Type B pancreatic cell (in vitro differentiated cells): ENCODE measurements around the gene CWC27. TPM values are rescaled to one million over a fixed set of nuclear protein-coding genes. Genes with fewer than 3 reads are reported as not detected.

Experiments used
- DNase-seq: peaks from one replicate; pipeline ENCODE4 v3.0.0; 2021; ENCODE audit warnings: mixed read lengths; ENCODE audit not compliant: unreplicated experiment; ENCODE audit errors: extremely low spot score
- H3K27ac Mint-ChIP-seq: 2 replicates; pipeline ENCODE4 v1.8.0; 2021; ENCODE audit warnings: mild to moderate bottlenecking, mixed read lengths
- H3K27me3 Mint-ChIP-seq: 2 replicates; pipeline ENCODE4 v1.8.0; 2021; ENCODE audit warnings: mixed read lengths
- H3K36me3 Mint-ChIP-seq: 2 replicates; pipeline ENCODE4 v1.8.0; 2021; ENCODE audit warnings: mixed read lengths
- H3K4me1 Mint-ChIP-seq: one replicate; pipeline ENCODE4 v1.8.0; 2021; ENCODE audit warnings: mixed read lengths; ENCODE audit not compliant: unreplicated experiment
- H3K4me3 Mint-ChIP-seq: 2 replicates; pipeline ENCODE4 v1.8.0; 2021; ENCODE audit warnings: mild to moderate bottlenecking, mixed read lengths
- H3K9me3 Mint-ChIP-seq: 2 replicates; pipeline ENCODE4 v1.8.0; 2021; ENCODE audit warnings: mixed read lengths
- CTCF ChIP-seq: fragments of 200-600 bp; sonication (generic); conservative IDR thresholded peaks from 2 replicates; pipeline ENCODE4 v1.5.0; 2021; ENCODE audit warnings: antibody characterized with exemption, mild to moderate bottlenecking
- total RNA-seq: library from RNA; stranded (reverse); gene quantifications from 2 replicates; pipeline ENCODE4 v1.2.1, GENCODE V29; 2021; ENCODE audit warnings: low replicate concordance

The CWC27 gene
- total RNA-seq, 1 donor from 2014 or later = 32.0 TPM

GRCh38 chr5:64839936-64840335 lies 71.2 kb downstream of the CWC27 start:
- Mint-ChIP-seq H3K27ac (no peak overlapping the region), H3K4me1 (no peaks in the 10 kb centered on the region)

GRCh38 chr5:64840958-64841357 lies 72.2 kb downstream of the CWC27 start:
- Mint-ChIP-seq H3K9me3 (peaks cover 5% of the 10 kb centered on the region), H3K27ac (no peak overlapping the region), H3K4me3 (no peak overlapping the region), H3K4me1 (no peaks in the 10 kb centered on the region), H3K27me3 (no peaks in the 10 kb centered on the region), H3K36me3 (peaks cover 42% of the 10 kb centered on the region)
- DNase-seq = no peak
- TF ChIP-seq CTCF = no peak

More at GRCh38 chr5:64839936-64840335, 71.2 kb downstream of the CWC27 start:
- DNase-seq = no peak
- Mint-ChIP-seq H3K9me3 (no peaks in the 10 kb centered on the region), H3K36me3 (peaks cover 31% of the 10 kb centered on the region), H3K4me3 (no peak overlapping the region), H3K27me3 (no peaks in the 10 kb centered on the region)
- no peak for TF ChIP-seq CTCF

- Mint-ChIP-seq H3K36me3 (peaks cover 26% of the 10 kb centered on the region), H3K9me3 (peaks cover 4% of the 10 kb centered on the region), H3K4me3 (no peak overlapping the region), H3K27ac (no peak overlapping the region), H3K27me3 (no peaks in the 10 kb centered on the region), H3K4me1 (no peaks in the 10 kb centered on the region)
- no peak for TF ChIP-seq CTCF
- no peak for DNase-seq
These were observed 85.0 kb downstream of the CWC27 start for GRCh38 chr5:64853777-64854176.

- no peak overlapping the region for H3K4me3 Mint-ChIP-seq
- TF ChIP-seq CTCF = no peak
- H3K36me3 Mint-ChIP-seq = peaks cover 20% of the 10 kb centered on the region
- H3K27ac Mint-ChIP-seq = no peak overlapping the region
- no peak for DNase-seq
- no peaks in the 10 kb centered on the region for H3K4me1 Mint-ChIP-seq
- H3K9me3 Mint-ChIP-seq = peaks cover 4% of the 10 kb centered on the region
- H3K27me3 Mint-ChIP-seq = no peaks in the 10 kb centered on the region
These were observed 86.1 kb downstream of the CWC27 start for GRCh38 chr5:64854855-64855254.

- no peak overlapping the region for H3K27ac Mint-ChIP-seq
- TF ChIP-seq CTCF = no peak
- H3K4me3 Mint-ChIP-seq = no peak overlapping the region
- peaks cover 6% of the 10 kb centered on the region for H3K36me3 Mint-ChIP-seq
- no peaks in the 10 kb centered on the region for H3K9me3 Mint-ChIP-seq
- no peak for DNase-seq
- no peaks in the 10 kb centered on the region for H3K4me1 Mint-ChIP-seq
- no peaks in the 10 kb centered on the region for H3K27me3 Mint-ChIP-seq
These were observed 91.2 kb downstream of the CWC27 start for GRCh38 chr5:64859881-64860280.

- H3K36me3 Mint-ChIP-seq = peaks cover 6% of the 10 kb centered on the region
- TF ChIP-seq CTCF = no peak
- H3K27me3 Mint-ChIP-seq = no peaks in the 10 kb centered on the region
- H3K4me3 Mint-ChIP-seq = no peak overlapping the region
- no peaks in the 10 kb centered on the region for H3K4me1 Mint-ChIP-seq
- no peak for DNase-seq
- H3K27ac Mint-ChIP-seq = no peak overlapping the region
- H3K9me3 Mint-ChIP-seq = no peaks in the 10 kb centered on the region
These were observed 92.6 kb downstream of the CWC27 start for GRCh38 chr5:64861281-64861680.
